NT2/D1 (cell line): ENCODE measurements around the gene RFESD.
"Not testable (repeated sequence)": the region's sequence is repeated elsewhere in the genome, so short reads cannot be mapped to it uniquely, and the experiment has no call there.

Source experiments
- DNase-seq: peaks from one replicate; pipeline ENCODE4 v3.0.0-alpha.2; 2011; ENCODE audit warnings: low read depth, low spot score
- H3K27me3 ChIP-seq: 2 replicates; pipeline ENCODE4 v1.6.0; 2011; ENCODE audit warnings: mild to moderate bottlenecking; ENCODE audit not compliant: insufficient read length, insufficient read depth
- H3K36me3 ChIP-seq: 2 replicates; pipeline ENCODE4 v1.6.1; 2011; ENCODE audit warnings: mild to moderate bottlenecking, low read length, mixed read lengths; ENCODE audit not compliant: insufficient read depth, insufficient read length
- H3K4me1 ChIP-seq: 2 replicates; pipeline ENCODE4 v1.5.1; 2011; ENCODE audit not compliant: insufficient read depth, insufficient read length
- H3K4me3 ChIP-seq: 2 replicates; pipeline ENCODE4 v1.5.1; 2011; ENCODE audit warnings: low read depth; ENCODE audit not compliant: insufficient read length
- H3K9ac ChIP-seq: 2 replicates; pipeline ENCODE4 v1.6.0; 2011; ENCODE audit warnings: low read depth; ENCODE audit not compliant: insufficient read length
- H3K9me3 ChIP-seq: 2 replicates; pipeline ENCODE4 v1.5.1; 2011; ENCODE audit warnings: mild to moderate bottlenecking, low read length; ENCODE audit not compliant: insufficient read depth
- SUZ12 ChIP-seq: IDR thresholded peaks from 2 replicates; pipeline ENCODE4 v1.6.1; 2011; ENCODE audit not compliant: insufficient read length, insufficient read depth; ENCODE audit errors: extremely low read depth
- YY1 ChIP-seq: IDR thresholded peaks from 2 replicates; pipeline ENCODE4 v1.6.1; 2011; ENCODE audit not compliant: insufficient read length, insufficient read depth
- ZNF274 ChIP-seq: IDR thresholded peaks from 2 replicates; pipeline ENCODE4 v1.6.1; 2011; ENCODE audit warnings: mild to moderate bottlenecking, low read depth, low read length

RFESD gene

GRCh38 chr5:95638632-95639031, 7.9 kb upstream of the RFESD start:
- Histone ChIP-seq H3K4me3 (no peak overlapping the region), H3K4me1 (no peaks in the 10 kb centered on the region), H3K36me3 (no peaks in the 10 kb centered on the region), H3K9me3 (no peaks in the 10 kb centered on the region), H3K9ac (no peak overlapping the region), H3K27me3 (no peaks in the 10 kb centered on the region)
- TF ChIP-seq SUZ12 (no peak), ZNF274 (no peak), YY1 (no peak)
- DNase-seq: no peak

- DNase-seq: no peak
- Histone ChIP-seq H3K9me3 (no peaks in the 10 kb centered on the region), H3K4me1 (no peaks in the 10 kb centered on the region), H3K27me3 (no peaks in the 10 kb centered on the region), H3K4me3 (no peak overlapping the region), H3K36me3 (no peaks in the 10 kb centered on the region), H3K9ac (no peak overlapping the region)
- TF ChIP-seq ZNF274: no peak
- TF ChIP-seq SUZ12: no peak
- TF ChIP-seq YY1: no peak
Measured at GRCh38 chr5:95641741-95642220, 4.8 kb upstream of the RFESD start.

GRCh38 chr5:95643152-95643551, 3.4 kb upstream of the RFESD start:
- Histone ChIP-seq H3K36me3 (no peaks in the 10 kb centered on the region), H3K27me3 (no peaks in the 10 kb centered on the region), H3K9me3 (no peaks in the 10 kb centered on the region), H3K4me1 (no peaks in the 10 kb centered on the region), H3K9ac (no peak overlapping the region), H3K4me3 (no peak overlapping the region)
- TF ChIP-seq ZNF274 (no peak), SUZ12 (no peak), YY1 (no peak)
- DNase-seq: no peak

GRCh38 chr5:95644351-95645042, 2.1 kb upstream of the RFESD start:
- Histone ChIP-seq H3K4me3 (no peak overlapping the region), H3K9ac (no peak overlapping the region), H3K36me3 (no peaks in the 10 kb centered on the region), H3K9me3 (no peaks in the 10 kb centered on the region), H3K4me1 (no peaks in the 10 kb centered on the region), H3K27me3 (no peaks in the 10 kb centered on the region)
- no peak for DNase-seq
- no peak for TF ChIP-seq ZNF274

GRCh38 chr5:95646226-95646568, 380 bp upstream of the RFESD start:
- H3K9ac ChIP-seq, H3K9me3 ChIP-seq, H3K27me3 ChIP-seq, DNase-seq, H3K4me1 ChIP-seq, H3K36me3 ChIP-seq, H3K4me3 ChIP-seq: not testable (repeated sequence)

- no peak overlapping the region for H3K4me3 ChIP-seq
- no peaks in the 10 kb centered on the region for H3K4me1 ChIP-seq
- no peaks in the 10 kb centered on the region for H3K9me3 ChIP-seq
- H3K36me3 ChIP-seq: no peaks in the 10 kb centered on the region
- H3K9ac ChIP-seq: no peak overlapping the region
- TF ChIP-seq YY1 (no peak), SUZ12 (no peak), ZNF274 (no peak)
- no peak for DNase-seq
- no peaks in the 10 kb centered on the region for H3K27me3 ChIP-seq
Measured at GRCh38 chr5:95647886-95648860, 1.6 kb downstream of the RFESD start.

GRCh38 chr5:95649274-95649673, 2.7 kb downstream of the RFESD start:
- no peaks in the 10 kb centered on the region for H3K27me3 ChIP-seq
- TF ChIP-seq SUZ12 (no peak), ZNF274 (no peak)
- H3K36me3 ChIP-seq: no peaks in the 10 kb centered on the region
- H3K4me1 ChIP-seq: no peaks in the 10 kb centered on the region
- DNase-seq: no peak
- no peak overlapping the region for H3K4me3 ChIP-seq
- no peaks in the 10 kb centered on the region for H3K9me3 ChIP-seq
- H3K9ac ChIP-seq: no peak overlapping the region
